ENCODE measurements around the gene CAMKV. TPM values are rescaled to one million over a fixed set of nuclear protein-coding genes. Genes with fewer than 3 reads are reported as not detected.

Gene CAMKV
- total RNA-seq, 3 donors from 2014 or later = 1.4 to 3.2 (median 1.7) TPM

DNA sequence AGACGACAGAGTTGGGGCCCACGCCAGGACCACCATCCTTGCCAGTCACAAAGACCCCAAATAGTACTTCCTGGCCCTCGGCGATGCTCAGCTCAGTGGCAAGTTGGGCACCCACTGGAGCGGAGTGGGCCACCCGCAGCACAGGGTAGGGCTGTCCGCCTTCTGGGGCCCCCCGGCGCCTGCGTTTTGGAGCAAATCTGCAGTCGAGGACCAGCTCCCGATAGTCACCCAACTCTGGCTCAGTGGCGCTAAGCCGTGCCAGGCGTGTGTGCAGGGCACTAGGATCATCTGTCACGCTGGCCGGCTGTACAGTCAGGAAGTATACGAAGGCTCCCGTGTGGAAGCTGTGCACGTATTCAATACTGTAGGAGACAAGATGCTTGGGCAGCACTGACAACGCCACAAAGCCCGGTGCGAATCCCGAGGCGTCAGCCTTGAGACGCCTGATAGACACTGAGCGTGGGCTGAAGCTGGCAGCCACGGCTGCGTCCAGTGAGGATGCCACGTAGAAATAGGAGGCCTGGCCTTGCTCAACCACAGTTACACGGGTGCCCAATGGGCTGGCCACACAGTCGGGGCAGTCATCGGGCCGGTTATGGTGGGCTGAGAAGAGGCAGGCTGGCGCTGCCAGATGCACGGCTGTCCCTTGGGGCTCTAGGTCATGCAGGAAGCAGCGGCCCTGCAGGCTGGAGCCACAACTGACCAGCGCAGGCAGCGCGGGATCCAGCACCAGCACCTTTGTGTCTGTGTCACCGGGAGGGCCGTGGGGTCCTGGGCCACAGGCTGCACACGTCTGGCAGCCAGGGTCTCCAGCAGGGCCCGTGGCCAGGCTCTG is 33.0 kb upstream of the CAMKV start:
- no peaks in the 10 kb centered on the region for H3K36me3 Mint-ChIP-seq (ENCODE audit: insufficient read depth)

DNA sequence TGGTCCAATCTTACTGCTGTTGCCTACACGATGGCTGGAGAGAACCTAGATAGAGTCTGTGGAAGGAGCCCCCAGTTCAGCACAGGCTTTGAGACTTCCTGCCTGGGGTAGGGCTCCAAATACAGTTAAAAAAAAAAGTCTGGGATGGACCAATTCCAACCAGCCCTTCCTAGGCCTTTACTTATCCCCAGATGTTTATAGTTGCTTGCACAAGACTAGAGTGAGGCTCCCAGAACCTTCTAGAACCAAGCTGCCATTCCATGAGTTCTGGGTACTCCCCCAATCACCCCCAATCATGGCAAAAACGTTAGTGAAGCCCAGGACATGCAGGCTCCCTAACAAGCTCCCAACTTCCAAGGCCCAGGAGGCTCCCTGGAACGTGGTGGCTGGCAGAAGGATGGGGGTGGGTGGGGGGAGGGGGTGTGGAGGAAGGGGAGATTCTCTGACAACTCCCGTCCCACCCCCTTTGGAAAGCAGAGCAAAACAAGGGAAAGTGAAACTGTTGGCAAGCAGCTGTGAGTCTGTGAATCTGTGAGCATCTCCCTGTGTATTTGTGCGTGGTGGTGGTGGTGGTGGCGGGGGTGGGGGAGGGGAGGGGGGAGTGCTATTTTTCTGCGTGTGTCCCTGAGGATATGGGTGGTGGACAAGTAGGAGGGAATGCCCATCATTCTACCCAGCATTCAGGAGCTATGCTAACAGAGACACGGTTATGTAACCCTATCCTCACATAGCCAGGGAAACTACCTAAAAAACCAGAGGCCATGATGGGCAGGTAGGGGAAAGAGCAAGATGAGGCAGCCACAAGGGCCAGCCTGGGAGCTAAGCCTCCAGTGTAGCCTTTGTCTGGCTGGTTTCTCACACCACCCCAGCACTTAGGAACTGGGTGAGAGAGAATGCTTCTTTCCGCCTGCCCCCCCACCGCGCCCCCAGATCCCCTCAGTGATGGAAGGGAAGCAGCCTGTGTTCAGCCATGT is 31.9 kb upstream of the CAMKV start:
- no peaks in the 10 kb centered on the region for H3K27me3 Mint-ChIP-seq (ENCODE audit: low read depth)
- H3K36me3 Mint-ChIP-seq (ENCODE audit: insufficient read depth) = no peaks in the 10 kb centered on the region
- no peaks in the 10 kb centered on the region for H3K9me3 Mint-ChIP-seq
- DNase-seq = no peak
- peaks cover 19% of the 10 kb centered on the region for H3K4me1 Mint-ChIP-seq (ENCODE audit: low read depth)
- no peak for ATAC-seq
- H3K4me3 Mint-ChIP-seq = no peak overlapping the region

More for the DNA sequence above, 33.0 kb upstream of the CAMKV start:
- Mint-ChIP-seq H3K4me1 (ENCODE audit: low read depth) (peaks cover 21% of the 10 kb centered on the region), H3K4me3 (no peak overlapping the region), H3K9me3 (no peaks in the 10 kb centered on the region), H3K27me3 (ENCODE audit: low read depth) (no peaks in the 10 kb centered on the region)
- DNase-seq (no peak), ATAC-seq (no peak)

DNA sequence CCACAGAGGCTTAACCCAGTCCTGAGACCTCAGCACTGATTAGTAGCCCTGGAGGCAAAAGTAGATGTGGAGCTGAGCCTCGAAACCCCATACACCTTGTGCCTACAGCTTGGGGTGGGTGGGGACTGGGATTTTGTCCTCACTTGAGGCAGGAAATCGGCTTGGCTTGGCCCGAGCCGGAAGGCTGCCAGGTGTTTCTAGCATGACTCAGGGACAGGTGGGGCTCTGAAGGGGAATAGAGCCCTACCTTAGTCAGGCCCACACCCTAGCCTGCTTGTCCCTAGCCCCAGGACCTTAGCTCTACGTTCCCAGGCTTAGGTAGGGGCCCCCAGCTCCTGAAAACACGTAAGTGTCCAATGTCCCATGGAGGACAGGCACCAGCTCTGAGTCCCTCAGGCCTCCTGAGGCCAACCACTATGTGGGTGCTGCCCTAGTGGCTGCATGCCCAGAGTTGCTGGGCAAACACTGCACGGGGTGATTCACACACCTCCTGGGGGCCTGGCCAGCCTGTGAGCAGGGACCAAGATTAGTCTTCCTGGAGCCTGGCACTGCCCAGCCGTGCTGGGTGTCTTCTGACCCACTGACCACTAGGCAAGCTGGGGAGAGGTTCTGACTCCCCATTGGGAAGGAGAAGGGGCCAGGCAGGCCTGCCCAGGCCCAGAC is 30.9 kb upstream of the CAMKV start:
- Mint-ChIP-seq H3K27me3 (ENCODE audit: low read depth) (no peaks in the 10 kb centered on the region), H3K9me3 (no peaks in the 10 kb centered on the region), H3K36me3 (ENCODE audit: insufficient read depth) (no peaks in the 10 kb centered on the region), H3K4me3 (no peak overlapping the region), H3K4me1 (ENCODE audit: low read depth) (peaks cover 8% of the 10 kb centered on the region)
- no peak for ATAC-seq
- no peak for DNase-seq

DNA sequence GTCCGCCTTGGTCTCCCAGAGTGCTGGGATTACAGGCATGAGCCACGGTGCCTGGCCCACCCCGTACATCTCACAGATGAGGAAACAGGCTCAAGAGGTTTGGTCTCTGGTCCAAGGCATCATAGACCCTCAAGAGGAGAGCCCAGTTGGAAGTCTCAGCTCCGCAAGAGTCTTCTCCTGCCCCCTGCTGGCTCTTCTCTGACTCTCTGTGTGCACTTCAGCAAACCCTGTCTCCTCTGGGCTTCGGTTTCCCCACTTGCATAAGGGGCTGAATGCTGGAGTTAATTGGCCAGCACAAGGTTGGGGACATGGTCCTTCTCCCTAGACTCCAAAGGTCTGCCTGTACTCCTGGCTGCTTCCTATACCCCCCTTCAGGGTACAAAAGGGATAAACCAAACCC is 30.1 kb upstream of the CAMKV start:
- no peak for ATAC-seq
- H3K36me3 Mint-ChIP-seq (ENCODE audit: insufficient read depth) = no peaks in the 10 kb centered on the region
- no peaks in the 10 kb centered on the region for H3K9me3 Mint-ChIP-seq
- H3K4me1 Mint-ChIP-seq (ENCODE audit: low read depth) = peaks cover 5% of the 10 kb centered on the region
- no peaks in the 10 kb centered on the region for H3K27me3 Mint-ChIP-seq (ENCODE audit: low read depth)
- no peak overlapping the region for H3K4me3 Mint-ChIP-seq
- no peak for DNase-seq

DNA sequence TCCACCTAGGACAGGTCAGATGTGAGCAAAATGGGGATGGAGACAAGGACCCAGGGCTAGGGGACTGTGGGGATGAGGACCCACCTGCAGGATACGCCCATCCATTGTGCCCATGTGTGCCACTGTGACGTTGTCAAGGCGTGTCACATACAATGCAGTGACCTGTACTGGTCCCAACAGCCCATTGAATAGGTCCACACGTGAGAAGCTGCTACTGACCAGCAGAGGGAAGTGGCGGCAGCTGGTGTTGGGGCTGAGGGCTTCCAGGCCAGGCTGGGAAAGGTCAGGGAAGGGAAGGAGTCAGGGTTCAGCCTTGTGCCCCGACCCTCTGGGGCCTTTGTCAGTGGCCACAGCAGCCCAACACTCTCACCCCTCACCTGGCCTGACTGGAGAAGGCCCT is 29.3 kb upstream of the CAMKV start:
- Mint-ChIP-seq H3K27me3 (ENCODE audit: low read depth) (no peaks in the 10 kb centered on the region), H3K36me3 (ENCODE audit: insufficient read depth) (no peaks in the 10 kb centered on the region), H3K4me3 (no peak overlapping the region), H3K9me3 (no peaks in the 10 kb centered on the region), H3K4me1 (ENCODE audit: low read depth) (peaks cover 2% of the 10 kb centered on the region)
- no peak for ATAC-seq
- no peak for DNase-seq

DNA sequence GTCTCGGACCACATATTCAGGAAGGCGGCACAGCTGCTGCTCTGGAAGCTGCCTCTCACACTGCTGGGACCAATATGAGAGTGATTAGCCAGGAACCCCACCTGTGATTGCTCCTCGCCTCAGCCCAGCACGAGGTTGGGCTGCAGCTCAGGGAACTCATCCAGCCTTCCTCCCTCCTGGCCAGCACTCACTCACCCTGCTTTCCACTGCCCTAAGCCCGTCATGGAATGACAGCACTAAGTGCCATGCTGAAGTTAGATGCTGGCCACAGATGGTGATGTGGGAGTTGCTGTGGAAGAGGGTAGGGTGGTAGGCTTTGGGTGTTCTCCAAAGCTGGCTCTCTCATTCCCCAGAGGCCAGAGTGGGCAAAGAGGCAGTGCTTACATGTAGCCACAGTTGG is 26.6 kb upstream of the CAMKV start:
- Mint-ChIP-seq H3K9me3 (no peaks in the 10 kb centered on the region), H3K4me1 (ENCODE audit: low read depth) (no peaks in the 10 kb centered on the region), H3K4me3 (no peak overlapping the region), H3K27me3 (ENCODE audit: low read depth) (no peaks in the 10 kb centered on the region), H3K36me3 (ENCODE audit: insufficient read depth) (no peaks in the 10 kb centered on the region)
- DNase-seq (no peak), ATAC-seq (no peak)

DNA sequence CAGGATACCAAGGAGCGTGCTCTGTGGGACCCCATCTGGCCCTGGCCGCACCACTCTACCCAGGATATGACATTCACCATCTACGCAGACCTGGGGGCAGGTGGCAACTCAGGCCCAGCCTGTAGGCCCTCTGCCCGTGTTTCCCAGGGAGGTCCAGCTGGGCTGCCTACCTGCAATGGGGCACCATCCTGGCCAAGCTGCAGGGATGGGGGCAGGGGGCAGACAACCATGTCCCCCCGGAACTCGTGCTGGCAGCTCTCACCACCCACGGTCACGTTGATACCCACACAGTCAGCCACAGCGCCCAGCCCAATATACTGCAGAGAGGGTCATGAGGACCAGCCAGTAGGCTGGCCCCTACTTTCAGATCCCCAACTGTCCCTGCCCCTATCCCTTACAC is 26.1 kb upstream of the CAMKV start:
- H3K4me1 Mint-ChIP-seq (ENCODE audit: low read depth) = no peaks in the 10 kb centered on the region
- H3K36me3 Mint-ChIP-seq (ENCODE audit: insufficient read depth) = no peaks in the 10 kb centered on the region
- H3K27me3 Mint-ChIP-seq (ENCODE audit: low read depth) = no peaks in the 10 kb centered on the region
- DNase-seq (no peak), ATAC-seq (no peak)
- H3K9me3 Mint-ChIP-seq = no peaks in the 10 kb centered on the region
- no peak overlapping the region for H3K4me3 Mint-ChIP-seq

DNA sequence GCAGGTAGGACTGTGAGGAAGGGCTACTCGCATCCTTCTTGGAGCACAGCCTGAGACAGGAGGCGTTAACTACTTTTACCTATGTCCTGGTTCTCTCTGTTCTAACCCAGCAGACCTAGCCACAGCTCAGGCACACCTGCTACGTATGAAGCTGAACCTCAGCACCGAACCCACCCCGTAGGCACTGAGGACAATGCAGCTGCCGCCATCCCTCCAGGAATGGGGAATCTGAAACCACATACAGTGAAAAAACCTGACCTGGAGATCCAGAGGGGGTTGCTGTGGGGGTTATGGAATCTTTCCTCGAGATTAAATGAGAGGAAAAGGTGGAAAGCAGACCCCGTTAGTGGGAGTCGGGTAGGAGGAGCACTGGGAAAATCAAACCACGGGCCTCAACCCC is 19.6 kb upstream of the CAMKV start:
- DNase-seq = no peak
- H3K4me3 Mint-ChIP-seq = no peak overlapping the region
- no peaks in the 10 kb centered on the region for H3K4me1 Mint-ChIP-seq (ENCODE audit: low read depth)
- ATAC-seq = no peak
- no peaks in the 10 kb centered on the region for H3K9me3 Mint-ChIP-seq
- H3K36me3 Mint-ChIP-seq (ENCODE audit: insufficient read depth) = no peaks in the 10 kb centered on the region
- no peaks in the 10 kb centered on the region for H3K27me3 Mint-ChIP-seq (ENCODE audit: low read depth)

DNA sequence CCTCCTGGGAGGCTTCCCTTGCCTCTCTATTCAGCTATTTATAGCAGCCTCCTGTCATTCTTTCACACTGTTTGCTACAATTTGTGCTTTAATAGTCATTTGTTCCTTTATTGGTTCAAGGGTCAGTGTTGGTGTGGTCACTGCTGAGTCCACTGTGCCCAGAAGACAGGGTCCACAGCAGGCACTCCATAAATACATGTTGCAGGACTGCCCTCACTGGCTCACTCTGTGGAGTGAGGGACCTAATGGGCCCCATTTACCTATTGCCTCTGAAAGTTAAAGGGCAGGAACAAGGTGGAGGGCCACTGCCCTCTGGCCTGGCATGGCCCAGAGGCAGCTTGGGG is 17.2 kb upstream of the CAMKV start:
- no peak for DNase-seq
- no peak for ATAC-seq
- Mint-ChIP-seq H3K9me3 (no peaks in the 10 kb centered on the region), H3K36me3 (ENCODE audit: insufficient read depth) (no peaks in the 10 kb centered on the region), H3K27me3 (ENCODE audit: low read depth) (no peaks in the 10 kb centered on the region), H3K4me3 (no peak overlapping the region), H3K4me1 (ENCODE audit: low read depth) (no peaks in the 10 kb centered on the region)

DNA sequence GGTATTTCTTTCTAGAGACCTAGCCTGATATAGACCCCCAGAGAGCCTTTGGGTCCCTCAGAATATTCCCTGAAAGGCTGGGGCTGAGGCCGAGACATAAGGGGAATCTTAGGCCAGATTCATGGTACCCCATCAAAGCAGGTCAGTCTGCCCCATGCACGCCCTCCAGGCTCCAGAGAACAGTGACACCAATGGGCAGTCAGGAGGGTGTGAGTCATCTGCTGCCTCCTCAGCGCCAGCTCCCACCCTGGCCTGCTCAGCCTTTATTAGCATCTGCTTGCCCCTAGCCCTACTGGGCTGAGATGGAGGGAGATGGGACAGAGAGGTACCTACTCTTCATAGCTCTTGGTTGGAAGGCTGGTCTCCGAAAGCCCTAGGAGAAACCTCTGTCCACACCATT is 14.3 kb upstream of the CAMKV start:
- Mint-ChIP-seq H3K4me3 (no peak overlapping the region), H3K9me3 (no peaks in the 10 kb centered on the region), H3K27me3 (ENCODE audit: low read depth) (no peaks in the 10 kb centered on the region), H3K36me3 (ENCODE audit: insufficient read depth) (no peaks in the 10 kb centered on the region), H3K4me1 (ENCODE audit: low read depth) (no peaks in the 10 kb centered on the region)
- no peak for ATAC-seq
- DNase-seq = no peak

DNA sequence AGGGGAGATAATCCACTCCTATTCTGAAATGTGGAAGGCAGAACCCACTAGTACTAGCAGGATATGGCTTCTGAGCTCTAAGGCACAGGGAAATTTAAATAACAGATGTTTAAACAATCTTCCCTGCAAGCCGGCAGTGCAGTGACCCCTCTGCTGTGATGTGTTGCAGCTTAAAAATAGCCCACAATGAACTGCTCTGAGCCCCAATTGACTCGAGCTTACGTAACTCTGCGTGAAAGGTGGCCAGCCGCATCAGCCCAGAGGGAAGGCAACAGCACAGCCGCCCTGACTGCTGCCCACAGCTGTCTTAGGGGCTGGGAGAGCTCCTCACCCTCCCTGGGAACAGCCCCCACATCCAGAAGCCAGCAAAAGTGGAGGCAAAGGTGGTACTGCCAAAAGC is 12.5 kb upstream of the CAMKV start:
- Mint-ChIP-seq H3K4me1 (ENCODE audit: low read depth) (no peaks in the 10 kb centered on the region), H3K9me3 (no peaks in the 10 kb centered on the region), H3K27me3 (ENCODE audit: low read depth) (no peaks in the 10 kb centered on the region), H3K36me3 (ENCODE audit: insufficient read depth) (no peaks in the 10 kb centered on the region), H3K4me3 (no peak overlapping the region)
- ATAC-seq (no peak), DNase-seq (no peak)

DNA sequence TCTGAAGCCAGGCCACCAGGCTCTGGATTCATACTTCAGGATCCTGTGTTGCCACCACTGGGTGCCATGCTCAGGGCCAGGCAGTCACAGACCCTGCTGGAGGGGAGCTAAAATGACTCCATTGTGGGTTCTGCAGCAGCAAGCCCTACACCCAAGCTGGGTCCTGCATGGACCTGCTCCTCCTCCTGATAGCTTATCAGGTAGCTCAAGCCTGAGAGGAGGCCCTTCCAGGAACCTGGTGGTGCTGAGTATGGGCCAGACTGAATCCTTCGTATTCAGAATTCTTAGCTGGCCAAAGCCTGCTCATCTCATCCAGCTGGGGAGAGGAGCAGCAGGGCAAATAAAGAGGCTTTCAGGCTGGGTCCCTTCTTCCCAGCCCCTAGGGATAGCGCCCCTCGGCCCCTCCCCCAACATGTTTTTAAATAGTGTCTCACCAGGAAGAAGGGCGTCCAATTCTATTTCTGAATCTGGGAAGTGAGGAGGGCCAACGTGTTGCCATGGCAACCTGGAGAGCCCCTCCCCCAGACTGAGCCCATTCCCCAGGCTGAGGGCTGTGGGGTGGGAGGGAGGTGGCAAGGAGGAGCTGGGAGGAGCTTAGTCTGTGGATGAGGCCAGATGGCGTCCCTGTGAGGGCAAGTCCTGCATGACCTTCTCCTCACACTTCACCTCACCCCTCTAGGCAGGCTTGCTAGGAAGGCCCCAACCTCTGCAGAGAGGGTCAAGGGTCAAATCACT is 11.0 kb upstream of the CAMKV start:
- Mint-ChIP-seq H3K4me1 (ENCODE audit: low read depth) (no peaks in the 10 kb centered on the region), H3K4me3 (no peak overlapping the region), H3K9me3 (no peaks in the 10 kb centered on the region), H3K27me3 (ENCODE audit: low read depth) (no peaks in the 10 kb centered on the region), H3K36me3 (ENCODE audit: insufficient read depth) (no peaks in the 10 kb centered on the region)
- ATAC-seq = no peak
- DNase-seq = no peak

DNA sequence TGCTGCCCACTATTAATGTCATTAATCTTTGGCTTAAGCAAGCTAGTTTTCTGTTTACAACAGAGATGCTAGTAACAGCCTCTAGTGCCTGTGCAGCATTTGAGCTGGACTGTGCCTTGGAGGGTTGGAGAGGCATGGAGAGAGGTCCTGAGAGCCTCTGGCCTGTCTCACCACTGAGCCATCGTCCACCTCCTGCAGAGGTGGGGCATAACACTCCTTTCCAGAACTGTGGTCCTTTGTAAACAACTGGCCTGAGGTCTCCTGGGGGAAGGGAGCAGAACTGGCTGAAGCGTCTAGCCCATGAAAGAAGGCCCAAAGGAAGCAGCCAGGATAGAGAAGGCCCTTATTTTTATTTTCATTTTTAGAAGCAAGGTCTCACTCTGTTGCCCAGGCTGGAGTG is 10.0 kb upstream of the CAMKV start:
- ATAC-seq = no peak
- H3K36me3 Mint-ChIP-seq (ENCODE audit: insufficient read depth) = no peaks in the 10 kb centered on the region
- H3K9me3 Mint-ChIP-seq = no peaks in the 10 kb centered on the region
- DNase-seq = no peak
- no peaks in the 10 kb centered on the region for H3K27me3 Mint-ChIP-seq (ENCODE audit: low read depth)
- no peak overlapping the region for H3K4me3 Mint-ChIP-seq
- no peaks in the 10 kb centered on the region for H3K4me1 Mint-ChIP-seq (ENCODE audit: low read depth)

DNA sequence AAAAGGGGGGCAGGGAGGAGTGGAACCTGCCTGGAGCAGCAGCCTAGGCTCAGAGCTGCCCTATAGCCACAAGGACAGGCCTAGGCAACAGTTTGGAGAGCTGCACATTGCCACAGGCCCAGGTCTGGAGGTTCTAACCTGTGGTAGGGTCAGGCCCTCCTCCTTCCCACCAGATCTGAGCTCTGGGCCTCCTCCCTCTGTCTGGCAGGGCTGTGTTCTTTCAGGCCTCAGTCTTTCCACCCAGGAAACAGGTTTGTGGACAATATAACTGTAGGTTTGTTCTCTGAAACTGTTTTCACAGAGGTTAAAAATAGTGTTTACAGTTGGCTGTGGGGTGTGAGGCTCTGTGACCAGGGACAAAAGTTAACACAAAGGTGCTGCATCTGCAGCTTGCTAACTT is 9.0 kb upstream of the CAMKV start:
- Mint-ChIP-seq H3K4me3 (no peak overlapping the region), H3K9me3 (no peaks in the 10 kb centered on the region), H3K36me3 (ENCODE audit: insufficient read depth) (no peaks in the 10 kb centered on the region), H3K27me3 (ENCODE audit: low read depth) (no peaks in the 10 kb centered on the region), H3K4me1 (ENCODE audit: low read depth) (no peaks in the 10 kb centered on the region)
- DNase-seq (no peak), ATAC-seq (no peak)
